Medulla oblongata (tissue), 1 donor: ENCODE data around the gene TMEM207.
"Not testable (repeated sequence)": the region's sequence is repeated elsewhere in the genome, so short reads cannot be mapped to it uniquely, and the experiment has no call there.

Source experiments
- DNase-seq: peaks from one replicate; pipeline ENCODE4 v3.0.0-alpha.2; 2015; ENCODE audit errors: extremely low spot score

Gene TMEM207

GRCh38 chr3:190449801-190450200 lies at the start of gene TMEM207:
Gene TMEM207, minus strand, starts transcription at chr3:190449901. Its CDS starts 92 bp downstream, at chr3:190449809.
- DNase-seq, result no peak

GRCh38 chr3:190499122-190499521 lies 49.4 kb upstream of the TMEM207 start:
- no peak for DNase-seq

GRCh38 chr3:190498293-190498692 lies 48.6 kb upstream of the TMEM207 start:
- no peak for DNase-seq

- DNase-seq, result peak; percentile 44
These were observed 48.1 kb upstream of the TMEM207 start for GRCh38 chr3:190497811-190498210.

DNA sequence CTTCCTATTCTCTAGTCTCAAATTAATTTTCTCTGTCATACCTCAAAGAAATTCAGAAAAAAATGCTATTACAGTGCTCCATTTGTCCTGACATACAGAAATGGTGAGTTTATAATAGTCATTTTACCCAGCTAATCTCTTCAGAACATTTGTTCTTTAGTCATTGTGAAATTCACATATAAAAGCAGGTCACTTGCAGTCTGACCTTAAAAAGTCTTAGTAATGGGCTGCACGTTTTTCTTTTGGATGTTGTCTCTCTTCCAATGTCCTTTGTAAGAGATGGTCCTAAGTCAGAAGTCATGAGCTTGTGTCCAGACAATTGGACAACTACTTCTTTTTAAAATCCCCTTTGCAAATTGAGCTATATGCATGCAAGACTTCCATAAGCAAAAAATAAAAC lies 47.2 kb upstream of the TMEM207 start:
- DNase-seq, result no peak

DNA sequence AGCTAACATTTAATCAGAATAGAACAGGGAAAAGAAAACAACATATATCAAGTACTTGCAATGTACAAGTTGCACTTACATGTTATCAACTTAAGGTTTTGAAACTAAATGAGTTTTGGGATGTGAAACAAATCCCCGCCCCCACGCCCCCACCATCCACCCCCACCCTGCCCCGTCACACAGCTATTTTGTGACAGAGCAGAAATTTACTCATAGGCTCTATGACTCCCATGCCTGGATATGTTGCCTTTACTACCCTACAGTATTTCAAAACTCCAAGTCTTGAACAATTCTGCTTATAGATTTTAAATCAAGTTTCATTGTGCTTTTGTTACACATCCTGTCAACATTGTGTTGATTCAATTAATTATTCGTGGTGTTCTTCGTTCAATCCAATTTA lies 46.1 kb upstream of the TMEM207 start:
- no peak for DNase-seq

DNA sequence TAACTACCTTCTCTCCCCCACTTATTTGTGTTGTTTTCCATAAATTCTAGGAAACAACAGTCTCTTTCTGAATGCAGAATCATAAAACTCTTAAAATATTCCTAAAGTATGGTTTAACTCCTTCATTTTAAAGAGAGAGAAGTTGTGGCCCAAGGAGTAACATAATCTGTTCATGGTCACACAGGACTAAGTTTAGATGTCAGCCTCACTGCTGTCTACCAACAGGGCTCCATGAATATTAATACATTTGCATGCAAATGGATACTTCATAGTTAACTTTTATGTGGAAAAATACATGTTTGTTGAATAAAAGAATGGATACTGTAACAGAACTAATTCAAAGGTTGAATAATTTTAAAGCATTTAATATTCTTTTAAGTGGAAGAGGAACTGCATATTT lies 45.7 kb upstream of the TMEM207 start:
- DNase-seq, result no peak

DNA sequence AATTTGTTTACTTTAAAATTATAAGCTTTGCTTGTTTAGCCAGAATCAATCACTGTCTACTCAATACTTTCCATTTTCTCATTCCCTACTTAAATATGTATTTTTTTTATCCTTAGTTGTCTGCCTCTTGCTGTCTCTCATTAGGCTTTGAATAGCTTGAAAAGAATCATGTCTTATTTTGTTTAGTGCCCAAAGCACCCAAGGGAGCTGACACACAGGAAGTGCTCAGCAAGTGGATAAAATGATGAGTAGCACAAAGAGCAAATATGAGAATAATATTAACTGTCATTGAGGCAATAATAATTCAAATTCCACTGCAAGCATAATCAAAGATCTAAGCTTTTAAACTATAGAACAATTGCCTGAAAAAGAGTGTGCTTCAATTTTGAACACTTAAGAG lies 45.2 kb upstream of the TMEM207 start:
- no peak for DNase-seq

DNA sequence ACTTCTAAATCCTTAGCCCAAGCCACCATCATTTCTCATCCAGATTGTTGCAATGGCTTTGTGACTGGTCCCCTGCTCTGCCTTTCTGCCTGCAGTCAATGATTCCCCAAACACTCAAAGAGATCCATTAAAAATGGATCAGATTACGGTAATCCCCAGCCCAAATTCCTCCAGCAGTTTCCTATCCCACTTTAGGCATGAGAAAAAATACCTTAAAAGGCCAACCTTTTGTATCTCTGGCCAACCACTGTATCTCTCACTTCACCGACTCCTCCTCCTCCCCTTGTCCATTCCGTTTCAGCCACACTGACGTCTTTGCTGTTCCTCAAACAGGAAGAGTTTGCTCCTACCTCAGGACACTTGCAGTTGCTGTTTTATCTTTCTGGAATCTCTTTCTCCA lies 43.3 kb upstream of the TMEM207 start:
- no peak for DNase-seq

- DNase-seq, result no peak
These were observed 42.4 kb upstream of the TMEM207 start for GRCh38 chr3:190492129-190492528.

- DNase-seq, result no peak
These were observed 41.9 kb upstream of the TMEM207 start for GRCh38 chr3:190491533-190492054.

DNA sequence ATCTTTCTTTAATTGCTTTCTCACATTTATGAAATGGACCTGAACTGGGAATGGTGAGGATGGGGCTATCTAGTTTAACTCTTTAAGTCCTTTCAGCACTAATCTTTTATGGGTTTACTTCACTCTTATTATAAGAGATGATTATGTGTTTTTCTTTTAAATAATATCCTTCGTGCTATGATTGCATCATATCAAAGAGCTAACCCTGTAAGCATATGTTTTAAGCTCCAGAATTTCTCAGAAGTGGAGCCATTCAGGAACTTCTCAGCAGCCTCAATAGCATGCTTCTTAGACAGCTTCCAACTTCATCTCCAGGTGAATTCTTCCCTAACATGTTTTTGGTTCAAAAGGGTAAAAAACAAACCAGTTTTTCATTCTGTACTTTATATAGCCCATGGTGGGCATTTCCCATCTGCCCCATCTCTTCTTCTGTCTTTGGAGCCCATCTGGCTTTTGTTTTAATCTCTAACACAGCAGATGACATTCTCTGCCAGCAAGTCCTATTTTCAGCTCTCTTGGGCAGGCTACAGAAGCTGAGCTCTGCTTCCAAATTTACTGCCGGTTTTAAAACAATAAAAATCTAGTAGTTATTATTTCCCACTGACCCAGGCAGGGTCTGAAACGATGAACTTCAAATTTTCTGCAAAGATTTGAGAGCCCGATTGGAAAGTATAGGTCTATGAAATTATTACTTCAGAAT lies 37.4 kb upstream of the TMEM207 start:
- DNase-seq, result no peak

DNA sequence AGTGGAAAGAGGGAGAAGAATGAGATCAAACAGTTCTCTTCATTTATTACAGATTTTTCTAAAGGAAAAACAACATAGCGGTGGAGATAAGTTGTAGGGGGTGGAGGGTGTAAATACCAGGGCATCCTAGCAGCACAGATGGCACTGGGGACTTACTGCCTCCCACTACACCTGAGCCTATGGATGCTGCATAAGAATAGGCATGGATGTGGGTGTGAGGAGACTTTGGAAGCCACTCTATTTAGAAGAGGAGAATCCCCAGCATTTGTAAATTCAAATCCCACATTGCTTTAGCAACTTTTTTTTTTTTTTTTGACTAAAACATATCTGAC lies 36.8 kb upstream of the TMEM207 start:
- no peak for DNase-seq

- DNase-seq, result no peak
These were observed 36.3 kb upstream of the TMEM207 start for GRCh38 chr3:190485830-190486532.

DNA sequence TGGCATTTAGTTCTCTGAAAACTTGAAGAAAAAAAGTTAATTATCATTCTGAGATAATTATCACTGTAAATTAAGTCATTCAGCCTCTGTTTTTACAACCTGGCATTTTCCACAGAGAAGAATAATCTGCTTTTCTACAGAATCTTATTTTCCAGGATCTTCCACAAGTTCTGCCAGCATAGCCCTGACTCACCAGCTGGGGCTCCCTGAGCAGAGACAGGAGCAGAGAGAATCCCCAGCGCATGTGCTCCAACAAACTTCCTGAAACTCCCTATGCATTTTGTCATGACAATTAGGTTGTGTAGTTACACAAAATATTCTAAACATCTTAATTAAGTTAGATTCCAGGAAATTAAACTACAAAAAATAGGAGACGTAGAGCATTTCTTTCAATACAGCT lies 32.1 kb upstream of the TMEM207 start:
- DNase-seq, result no peak

- not testable (repeated sequence) for DNase-seq
These were observed 23.6 kb upstream of the TMEM207 start for GRCh38 chr3:190473261-190473660.

- DNase-seq, result no peak
These were observed 18.2 kb upstream of the TMEM207 start for GRCh38 chr3:190467922-190468321.

GRCh38 chr3:190458040-190458439 lies 8.3 kb upstream of the TMEM207 start:
- no peak for DNase-seq

- no peak for DNase-seq
These were observed 7.1 kb upstream of the TMEM207 start for GRCh38 chr3:190456770-190457169.

DNA sequence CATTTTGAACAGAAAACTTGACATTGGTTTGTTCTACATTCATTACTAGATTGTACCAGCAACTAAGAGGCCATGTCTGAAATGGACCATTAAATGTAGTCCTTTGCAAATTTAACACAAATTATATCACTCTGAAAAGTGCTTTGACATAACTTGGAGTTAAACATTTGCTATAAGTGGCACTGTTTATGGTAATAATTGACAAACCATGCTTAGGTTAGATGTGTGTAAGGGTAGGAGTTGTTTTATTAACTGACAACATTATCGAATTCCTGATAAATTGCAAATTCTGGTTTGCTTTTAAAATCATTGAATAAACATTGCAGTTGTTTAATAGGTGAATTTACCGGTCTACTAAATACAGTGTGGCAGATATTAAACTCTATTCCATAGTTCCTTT lies 6.1 kb upstream of the TMEM207 start:
- DNase-seq, result no peak

GRCh38 chr3:190448256-190448655 lies 1.4 kb downstream of the TMEM207 start:
- no peak for DNase-seq

GRCh38 chr3:190446573-190447279 lies 3.0 kb downstream of the TMEM207 start:
- DNase-seq, result no peak
